ENCODE measurements around the gene GPR17. TPM values are rescaled to one million over a fixed set of nuclear protein-coding genes. Genes with fewer than 3 reads are reported as not detected.

GPR17 gene
- total and polyA plus RNA-seq, 8 donors: 0.35 to 1.9 TPM; not detected in 6

DNA sequence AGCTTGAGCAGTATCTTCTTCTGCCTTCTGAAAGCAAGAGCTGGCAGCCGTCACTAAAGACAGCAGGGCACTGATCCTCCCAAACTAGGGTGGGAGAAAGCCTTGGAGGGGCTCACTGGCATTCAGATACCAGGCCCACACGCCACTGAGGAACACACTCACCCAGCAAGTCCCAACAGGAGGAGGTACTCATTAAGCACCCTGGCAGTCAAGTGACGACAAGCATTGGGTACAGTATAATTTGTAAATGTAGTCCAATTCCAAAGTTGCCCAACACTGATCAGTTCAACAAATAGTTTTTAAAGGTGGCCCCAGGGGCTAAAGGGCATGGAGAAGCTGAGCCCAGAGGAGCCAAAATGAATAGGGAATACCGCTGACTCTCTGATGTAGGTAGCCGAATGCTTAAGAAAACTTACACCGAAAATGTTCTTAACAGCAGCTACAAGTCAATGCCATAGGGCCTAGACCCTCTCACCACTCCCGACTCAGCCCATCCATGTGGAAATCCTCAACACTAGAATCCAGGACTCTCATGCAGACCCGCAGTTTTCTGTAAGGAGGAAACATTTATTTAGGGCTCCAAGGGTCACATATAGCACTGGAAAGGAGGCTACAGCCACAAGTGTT, 19.4 kb downstream of the GPR17 start:
- no peak for DNase-seq
- no peaks in the 10 kb centered on the region for H3K4me1 ChIP-seq
- no peak for TF ChIP-seq CTCF (IDR thresholded peaks at IDR 0.05)
- 88 to 90% methylated on average over 8 of the region's 8 CpGs for WGBS, 2 donors
- no peak overlapping the region for H3K4me3 ChIP-seq
- no peaks in the 10 kb centered on the region for H3K36me3 ChIP-seq
- intact Hi-C loops (cut with DNase I): no loop called here
- H3K27me3 ChIP-seq: peaks cover 0 to 3% (median 0%) of the 10 kb centered on the region in 4 donors
- FAIRE-seq: no peak
- H3K9me3 ChIP-seq: no peaks in the 10 kb centered on the region
- no peak for ATAC-seq
- no peak overlapping the region for H3K27ac ChIP-seq

DNA sequence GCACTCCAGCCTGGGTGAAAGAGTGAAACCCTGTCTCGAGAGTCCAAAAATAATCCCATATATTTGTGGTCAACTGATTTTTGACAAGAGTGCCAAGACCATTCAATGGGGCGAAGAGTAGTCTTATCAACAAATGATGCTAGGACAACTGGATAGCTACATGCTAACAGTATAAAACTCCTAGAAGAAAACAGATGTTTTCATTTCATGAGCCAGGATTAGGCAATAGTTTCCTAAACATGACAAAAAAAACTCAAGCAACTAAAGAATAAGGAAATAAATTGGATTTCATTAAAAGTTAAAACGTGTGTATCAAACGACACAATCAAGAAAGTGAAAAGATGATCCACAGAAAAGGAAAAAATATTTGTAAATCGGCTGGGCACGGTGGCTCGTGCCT, 23.1 kb downstream of the GPR17 start:
- no peaks in the 10 kb centered on the region for H3K4me1 ChIP-seq
- ATAC-seq (no peak), FAIRE-seq (no peak), DNase-seq (no peak)
- H3K27ac ChIP-seq: no peak overlapping the region
- no peak for TF ChIP-seq CTCF (IDR thresholded peaks at IDR 0.05)
- H3K27me3 ChIP-seq: no peaks in the 10 kb centered on the region
- no peaks in the 10 kb centered on the region for H3K9me3 ChIP-seq
- intact Hi-C loops (cut with DNase I): no loop called here
- 78 to 79% methylated on average over 7 of the region's 7 CpGs for WGBS, 2 donors
- no peak overlapping the region for H3K4me3 ChIP-seq
- no peaks in the 10 kb centered on the region for H3K36me3 ChIP-seq

GRCh38 chr2:127670055-127670956, 24.4 kb downstream of the GPR17 start:
- 60 to 71% methylated on average over 10 of the region's 10 CpGs for WGBS, 2 donors
- H3K27ac ChIP-seq: no peak overlapping the region
- H3K9me3 ChIP-seq: no peaks in the 10 kb centered on the region
- no peak overlapping the region for H3K4me3 ChIP-seq
- intact Hi-C loops (cut with DNase I): no loop called here
- DNase-seq (no peak), ATAC-seq (no peak), FAIRE-seq (no peak)
- peaks cover 0 to 3% (median 0%) of the 10 kb centered on the region in 3 donors for H3K4me1 ChIP-seq
- no peaks in the 10 kb centered on the region for H3K27me3 ChIP-seq
- no peaks in the 10 kb centered on the region for H3K36me3 ChIP-seq
- no peak for TF ChIP-seq CTCF (IDR thresholded peaks at IDR 0.05)

GRCh38 chr2:127670957-127671290, 25.0 kb downstream of the GPR17 start:
- Histone ChIP-seq H3K36me3 (no peaks in the 10 kb centered on the region), H3K4me3 (no peak overlapping the region), H3K9me3 (no peaks in the 10 kb centered on the region), H3K4me1 (peaks cover 0 to 7% (median 0%) of the 10 kb centered on the region in 3 donors), H3K27me3 (no peaks in the 10 kb centered on the region), H3K27ac (no peak overlapping the region)
- ATAC-seq (no peak), DNase-seq (no peak), FAIRE-seq (no peak)
- 61 to 72% methylated on average over 5 of the region's 5 CpGs for WGBS, 2 donors
- intact Hi-C loops (cut with DNase I): no loop called here
- no peak for TF ChIP-seq CTCF (IDR thresholded peaks at IDR 0.05)
